Activated naive CD8-positive, alpha-beta T cell treated with anti-CD3 and anti-CD28 coated beads, Interleukin-2, amount 10 ng/mL, durations not matched to agents 7 days and 5 days (primary cell): ENCODE results near the gene ZNF616. TPM values are rescaled to one million over a fixed set of nuclear protein-coding genes. Genes with fewer than 3 reads are reported as not detected.
A peak's percentile ranks its signal among the peaks of the same experiment; 100 is the strongest.

Experiments used
- ATAC-seq: fragments of 150-1000 bp; cut with Tn5 transposase; one replicate; pipeline ENCODE4 v1.10.0; 2021; ENCODE audit warnings: low read depth, moderate library complexity
- POLR2A ChIA-PET: fragments of 350-600 bp; sonication (Branson Sonifier 250); formaldehyde crosslinking; loops from one replicate; lab custom pipeline; 2021; ENCODE audit warnings: antibody characterized with exemption; lab: Charles Lee
- DNase-seq: peaks from one replicate; pipeline ENCODE4 v3.0.0; 2021
- H3K27ac Mint-ChIP-seq: one replicate; pipeline ENCODE4 v1.8.0; 2022; ENCODE audit warnings: mild to moderate bottlenecking, mixed read lengths
- H3K27me3 Mint-ChIP-seq: one replicate; pipeline ENCODE4 v1.8.0; 2022; ENCODE audit warnings: mild to moderate bottlenecking, moderate library complexity, mixed read lengths
- H3K36me3 Mint-ChIP-seq: one replicate; pipeline ENCODE4 v1.8.0; 2021; ENCODE audit warnings: mild to moderate bottlenecking, mixed read lengths
- H3K4me1 Mint-ChIP-seq: one replicate; pipeline ENCODE4 v1.8.0; 2021; ENCODE audit warnings: mixed read lengths
- H3K4me3 Mint-ChIP-seq: one replicate; pipeline ENCODE4 v1.8.0; 2022; ENCODE audit warnings: mild to moderate bottlenecking, moderate library complexity, mixed read lengths
- H3K9me3 Mint-ChIP-seq: one replicate; pipeline ENCODE4 v1.8.0; 2021; ENCODE audit warnings: mixed read lengths
- total RNA-seq, 2 experiments: library from RNA; stranded (reverse); gene quantifications; one replicate each; pipeline ENCODE4 v1.2.3, GENCODE V29; 2021

ZNF616 gene
- 10 to 100 TPM; 12.1 to 13.3 TPM for total RNA-seq

DNA sequence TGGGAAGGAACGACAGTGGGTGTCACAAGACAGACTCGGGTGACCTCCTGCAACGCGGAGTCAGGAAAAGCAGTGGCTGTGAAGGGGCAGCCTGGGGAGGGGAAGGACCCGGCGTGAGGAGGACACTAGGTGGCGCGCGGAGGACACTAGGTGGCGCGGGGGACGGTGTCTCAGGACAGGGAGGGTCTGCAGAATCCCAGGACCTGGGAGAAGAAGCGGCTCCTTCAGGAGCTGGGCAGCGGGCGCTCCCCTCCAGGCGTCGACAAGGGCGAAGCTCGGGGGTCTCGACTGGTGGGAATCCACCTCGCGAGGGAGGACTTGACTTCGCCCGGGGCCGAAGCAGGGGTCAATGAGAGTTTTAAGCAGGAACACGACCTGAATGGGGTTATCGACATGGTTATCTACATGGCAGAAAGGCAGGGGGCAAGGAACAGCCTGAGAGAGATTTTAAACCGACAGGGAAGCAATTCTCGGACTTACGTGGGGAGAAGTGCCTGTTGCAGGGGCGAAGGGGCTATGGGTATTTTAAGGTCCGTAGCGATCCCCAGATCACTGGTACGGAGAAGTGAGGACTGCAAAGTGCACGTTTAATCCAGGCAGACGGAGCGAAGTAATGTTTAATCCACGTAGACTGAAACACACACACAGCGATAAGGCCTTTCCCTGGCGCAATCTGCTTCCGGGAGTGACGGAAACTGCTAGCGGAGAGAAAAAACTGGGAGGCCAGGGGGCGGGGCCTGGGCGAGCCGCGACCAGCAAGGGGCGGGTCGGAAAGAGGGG lies at the start of gene ZNF616:
ZNF616 (minus strand) TSS at position 687 of the 780 bp plus-strand sequence. CDS start 9,426 bp downstream, outside the sequence.
- POLR2A ChIA-PET = interaction anchor here (1.9 to 2.5 kb wide), 2 partner anchors 31 to 50 kb away, joined by 5 to 20 read pairs; partner anchors contain the start of gene PPP2R1A
- DNase-seq (peak; percentile 98), ATAC-seq (peak; percentile 79)
- H3K4me3 Mint-ChIP-seq = peak within 1 kb of the TSS; percentile 91
- peak within 1 kb of the TSS; percentile 88 for H3K27ac Mint-ChIP-seq
- H3K36me3 Mint-ChIP-seq = peaks cover 35% of the 10 kb centered on the region
- peaks cover 16% of the 10 kb centered on the region for H3K4me1 Mint-ChIP-seq
- no peaks in the 10 kb centered on the region for H3K27me3 Mint-ChIP-seq
- H3K9me3 Mint-ChIP-seq = peaks cover 29% of the 10 kb centered on the region

GRCh38 chr19:52188822-52189734 lies 49.3 kb upstream of the ZNF616 start:
- Mint-ChIP-seq H3K4me1 (peaks cover 26% of the 10 kb centered on the region), H3K27me3 (no peaks in the 10 kb centered on the region), H3K4me3 (peak overlapping the region; percentile 99), H3K9me3 (no peaks in the 10 kb centered on the region), H3K36me3 (peaks cover 19% of the 10 kb centered on the region), H3K27ac (peak overlapping the region; percentile 100)
- POLR2A ChIA-PET = interaction anchor here (0.6 to 2.3 kb wide), 16 partner anchors 10 to 752 kb away, joined by 3 to 26 read pairs (median 4); partner anchors contain the start of genes ZNF615, ZNF616 and ZNF836
- ATAC-seq (no peak), DNase-seq (peak; percentile 93)

DNA sequence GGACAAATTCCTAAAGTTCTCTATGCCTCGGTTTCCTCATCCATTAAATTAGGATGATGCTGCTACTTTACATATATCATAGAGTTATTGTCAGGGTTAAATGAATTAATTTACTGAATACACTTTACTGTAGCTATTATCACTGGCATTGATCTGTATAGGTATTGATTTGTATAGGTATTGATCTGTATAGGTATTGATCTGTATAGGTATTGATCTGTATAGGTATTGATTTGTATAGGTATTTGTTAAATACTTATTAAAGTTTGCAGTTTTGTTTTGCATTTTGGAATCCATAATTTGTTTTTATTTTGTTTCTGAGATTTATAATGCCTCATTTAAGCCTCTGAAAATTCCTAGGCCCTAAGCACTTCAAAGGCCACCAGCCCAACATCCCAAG lies 47.7 kb upstream of the ZNF616 start:
- Mint-ChIP-seq H3K36me3 (peaks cover 11% of the 10 kb centered on the region), H3K27ac (no peak overlapping the region), H3K27me3 (no peaks in the 10 kb centered on the region), H3K4me1 (peaks cover 20% of the 10 kb centered on the region), H3K9me3 (no peaks in the 10 kb centered on the region), H3K4me3 (no peak overlapping the region)
- DNase-seq (no peak), ATAC-seq (no peak)
- POLR2A ChIA-PET = interaction anchor here (1.1 kb wide), 1 partner anchor 16 kb away, joined by 3 read pairs; the partner anchor contains the start of gene ZNF836

DNA sequence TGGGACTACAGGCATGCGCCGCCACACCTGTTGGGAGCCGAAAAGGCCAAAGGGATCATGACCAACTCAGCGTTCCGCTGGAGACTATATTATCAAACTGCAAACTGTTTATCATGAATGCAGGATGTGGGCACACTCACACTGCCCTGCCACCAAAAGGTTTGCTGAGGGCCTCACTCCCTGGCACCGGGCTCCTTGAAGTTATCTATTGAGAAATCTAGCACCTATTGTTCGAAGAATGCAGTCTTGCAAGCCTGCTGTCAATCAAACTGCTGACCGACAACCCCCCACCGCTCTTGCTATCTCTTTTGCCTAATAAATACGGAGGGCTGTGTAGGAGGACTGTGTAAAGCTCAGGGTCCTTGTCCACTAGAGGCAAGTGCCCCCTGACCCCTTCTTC lies 36.8 kb upstream of the ZNF616 start:
- Mint-ChIP-seq H3K9me3 (peaks cover 6% of the 10 kb centered on the region), H3K27ac (no peak overlapping the region), H3K27me3 (no peaks in the 10 kb centered on the region), H3K4me1 (peaks cover 7% of the 10 kb centered on the region), H3K36me3 (peaks cover 3% of the 10 kb centered on the region), H3K4me3 (no peak overlapping the region)
- no peak for DNase-seq
- ATAC-seq = no peak
- POLR2A ChIA-PET = no interaction called here

DNA sequence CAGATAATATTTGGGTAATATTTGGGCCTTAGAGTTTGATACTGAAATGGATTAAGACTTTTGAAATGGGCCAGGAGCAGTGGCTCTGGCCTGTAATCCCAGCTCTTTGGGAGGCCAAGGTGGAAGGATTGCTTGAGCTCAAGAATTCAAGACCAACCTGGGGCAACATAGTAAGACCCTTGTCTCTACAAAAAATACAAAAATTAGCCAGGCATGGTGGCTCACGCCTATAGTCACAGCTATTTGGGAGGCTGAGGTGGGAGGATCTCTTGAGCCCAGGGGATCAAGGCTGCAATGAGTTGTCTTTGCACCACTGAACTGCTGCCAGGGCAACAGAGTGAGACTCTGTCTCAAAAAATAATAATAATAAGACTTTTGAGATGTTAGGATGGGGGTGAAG lies 32.6 kb upstream of the ZNF616 start:
- peak overlapping the region; percentile 28 for H3K27ac Mint-ChIP-seq
- H3K4me1 Mint-ChIP-seq = peaks cover 19% of the 10 kb centered on the region
- H3K36me3 Mint-ChIP-seq = peaks cover 38% of the 10 kb centered on the region
- no peak for DNase-seq
- H3K9me3 Mint-ChIP-seq = peaks cover 11% of the 10 kb centered on the region
- no peak for ATAC-seq
- H3K27me3 Mint-ChIP-seq = no peaks in the 10 kb centered on the region
- POLR2A ChIA-PET = interaction anchor here (1.2 to 2.7 kb wide), 2 partner anchors 17 to 246 kb away, joined by 3 to 26 read pairs; partner anchors contain the start of gene PPP2R1A
- H3K4me3 Mint-ChIP-seq = peak overlapping the region; percentile 92

DNA sequence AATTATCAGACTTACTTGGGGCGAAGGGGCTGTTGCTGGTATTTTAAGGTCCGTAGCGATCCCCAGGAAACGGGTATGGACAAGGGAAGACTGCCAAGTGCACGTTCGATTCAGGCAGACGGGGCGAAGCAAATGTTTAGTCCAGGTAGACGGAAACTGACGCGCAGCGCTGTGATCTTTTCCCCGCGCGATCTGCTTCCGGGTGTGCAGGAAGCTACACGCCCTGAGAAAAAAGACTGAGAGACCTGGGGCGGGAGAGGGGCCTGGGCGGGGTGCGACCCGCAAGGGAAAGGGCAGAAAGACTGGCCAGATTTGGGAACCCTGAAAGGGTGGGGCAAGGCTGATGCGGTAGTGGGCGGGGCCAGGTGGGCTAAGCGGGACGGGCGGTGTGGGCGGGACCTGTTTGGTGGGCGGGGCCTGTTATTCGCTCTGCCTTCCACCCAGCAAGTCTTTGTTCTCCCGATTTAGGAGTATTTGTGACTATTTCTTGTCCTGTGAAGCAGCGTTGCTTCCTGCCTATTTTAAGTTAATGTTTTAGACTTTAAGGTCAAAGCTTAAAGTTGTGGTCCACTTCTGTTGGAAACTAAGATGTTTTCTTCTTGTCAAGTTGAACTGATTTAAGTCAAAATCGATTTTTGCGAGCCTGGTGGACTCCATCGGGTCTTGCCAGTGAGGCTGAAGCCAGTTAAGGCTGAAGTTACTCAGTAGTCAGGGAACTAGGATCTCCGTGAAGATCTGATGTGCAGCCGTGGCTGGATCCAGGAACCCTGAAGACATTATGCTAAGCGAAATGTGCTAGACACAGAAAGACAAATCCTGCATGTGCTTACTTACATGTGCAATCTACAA lies 31.8 kb upstream of the ZNF616 start, which contains the start of gene ZNF836:
ZNF836 (minus strand) TSS at position 301 of the 849 bp plus-strand sequence. CDS start 3,549 bp downstream, outside the sequence.
- DNase-seq (peak; percentile 91), ATAC-seq (peak; percentile 96)
- H3K4me3 Mint-ChIP-seq = peak within 1 kb of the TSS; percentile 92
- peaks cover 41% of the 10 kb centered on the region for H3K36me3 Mint-ChIP-seq
- H3K9me3 Mint-ChIP-seq = peaks cover 12% of the 10 kb centered on the region
- POLR2A ChIA-PET = interaction anchor here (0.6 to 2.7 kb wide), 6 partner anchors 16 to 1161 kb away, joined by 3 to 26 read pairs (median 4); partner anchors contain the start of genes PPP2R1A and ZNF432
- H3K4me1 Mint-ChIP-seq = peaks cover 19% of the 10 kb centered on the region
- peak within 1 kb of the TSS; percentile 94 for H3K27ac Mint-ChIP-seq
- H3K27me3 Mint-ChIP-seq = no peaks in the 10 kb centered on the region

DNA sequence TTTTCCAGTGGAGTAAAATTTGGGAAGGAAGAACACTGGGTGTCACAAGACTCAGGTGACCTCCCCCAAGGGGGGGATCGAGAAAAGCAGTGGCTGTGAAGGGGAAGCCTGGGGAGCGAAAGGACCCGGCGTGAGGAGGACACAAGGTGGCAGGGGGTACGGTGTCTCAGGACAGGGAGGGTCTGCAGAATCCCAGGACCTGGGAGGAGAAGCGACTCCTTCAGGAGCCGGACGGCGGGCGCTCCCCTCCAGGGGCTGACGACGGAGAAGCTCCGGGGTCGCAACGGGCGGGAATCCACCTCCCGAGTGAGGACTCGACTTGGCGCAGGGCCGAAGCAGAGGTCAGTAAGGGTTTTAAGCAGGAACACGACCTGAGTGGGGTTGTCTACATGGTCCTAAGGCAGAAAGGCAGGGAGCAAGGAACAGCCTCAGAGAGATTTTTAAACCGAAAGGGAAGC lies 31.2 kb upstream of the ZNF616 start:
- Mint-ChIP-seq H3K4me3 (peak overlapping the region; percentile 92), H3K27ac (peak overlapping the region; percentile 94), H3K4me1 (peaks cover 19% of the 10 kb centered on the region), H3K27me3 (no peaks in the 10 kb centered on the region), H3K9me3 (peaks cover 12% of the 10 kb centered on the region), H3K36me3 (peaks cover 41% of the 10 kb centered on the region)
- POLR2A ChIA-PET = interaction anchor here (0.9 to 2.7 kb wide), 4 partner anchors 16 to 244 kb away, joined by 3 to 26 read pairs (median 4); partner anchors contain the start of genes PPP2R1A and ZNF432
- ATAC-seq = peak; percentile 5
- DNase-seq = no peak

DNA sequence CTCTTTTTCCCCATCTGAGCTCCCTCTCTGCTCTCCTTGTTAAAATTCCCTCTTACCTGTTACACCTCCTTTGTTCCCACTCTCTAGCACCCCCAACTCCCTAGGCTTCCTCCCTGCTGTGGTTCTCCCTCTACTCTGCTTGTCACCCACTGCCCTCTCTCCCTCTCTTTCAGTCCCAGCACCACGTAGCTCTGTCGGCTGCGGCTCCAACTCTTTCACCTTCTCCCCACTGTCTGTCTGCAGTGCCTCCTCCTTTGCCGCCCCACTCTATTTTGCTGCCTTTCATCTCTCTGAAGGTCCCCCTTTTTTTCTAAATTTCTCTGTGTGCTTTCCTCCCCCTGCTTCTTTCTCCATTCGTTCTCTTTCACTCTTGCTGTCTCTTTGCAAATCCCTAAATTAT lies 30.6 kb upstream of the ZNF616 start:
- Mint-ChIP-seq H3K4me3 (peak overlapping the region; percentile 92), H3K27me3 (no peaks in the 10 kb centered on the region), H3K36me3 (peaks cover 46% of the 10 kb centered on the region), H3K4me1 (peaks cover 19% of the 10 kb centered on the region), H3K27ac (peak overlapping the region; percentile 94), H3K9me3 (peaks cover 15% of the 10 kb centered on the region)
- peak; percentile 29 for ATAC-seq
- DNase-seq = no peak
- POLR2A ChIA-PET = interaction anchor here (0.7 to 2.7 kb wide), 3 partner anchors 19 to 32 kb away, joined by 3 to 26 read pairs (median 5); partner anchors contain the start of gene PPP2R1A

DNA sequence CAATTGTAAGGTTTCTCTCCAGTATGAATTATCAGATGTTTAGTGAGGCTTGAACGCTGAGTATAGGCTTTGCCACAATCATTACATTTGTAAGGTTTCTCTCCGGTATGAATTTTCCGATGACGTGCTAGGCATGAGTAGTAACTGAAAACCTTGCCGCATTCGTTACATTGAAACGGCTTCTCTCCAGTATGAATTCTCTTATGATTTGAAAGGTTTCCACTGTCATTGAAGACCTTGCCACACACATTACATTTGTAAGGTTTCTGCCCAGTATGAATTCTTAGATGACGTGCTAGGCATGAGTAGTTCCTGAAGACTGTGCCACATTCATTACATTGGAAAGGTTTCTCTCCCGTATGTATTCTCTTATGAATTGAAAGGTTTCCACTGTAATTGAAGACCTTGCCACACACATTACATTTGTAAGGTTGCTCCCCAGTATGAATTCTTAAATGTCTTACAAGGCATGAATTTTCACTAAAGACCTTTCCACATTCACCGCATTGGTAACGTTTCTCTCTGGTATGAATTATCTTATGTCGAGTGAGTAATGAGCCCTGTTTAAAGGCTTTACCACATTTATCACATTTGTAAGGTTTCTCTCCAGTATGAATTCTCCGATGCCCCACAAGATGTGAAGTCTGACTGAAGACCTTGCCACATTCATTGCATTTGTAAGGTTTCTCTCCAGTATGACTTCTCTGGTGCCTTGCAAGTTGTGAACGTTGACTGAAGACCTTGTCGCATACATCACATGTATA lies 16.0 kb upstream of the ZNF616 start:
- POLR2A ChIA-PET = no interaction called here
- DNase-seq (no peak), ATAC-seq (no peak)
- Mint-ChIP-seq H3K4me3 (no peak overlapping the region), H3K9me3 (peaks cover 60% of the 10 kb centered on the region), H3K27ac (no peak overlapping the region), H3K36me3 (peaks cover 83% of the 10 kb centered on the region), H3K4me1 (no peaks in the 10 kb centered on the region), H3K27me3 (no peaks in the 10 kb centered on the region)

- POLR2A ChIA-PET = no interaction called here
- ATAC-seq (no peak), DNase-seq (no peak)
- Mint-ChIP-seq H3K4me1 (no peaks in the 10 kb centered on the region), H3K4me3 (no peak overlapping the region), H3K9me3 (peaks cover 29% of the 10 kb centered on the region), H3K27ac (no peak overlapping the region), H3K36me3 (peaks cover 34% of the 10 kb centered on the region), H3K27me3 (no peaks in the 10 kb centered on the region)
These were observed 8.5 kb upstream of the ZNF616 start for GRCh38 chr19:52148256-52148655.

- DNase-seq (no peak), ATAC-seq (no peak)
- Mint-ChIP-seq H3K4me3 (no peak overlapping the region), H3K27me3 (no peaks in the 10 kb centered on the region), H3K9me3 (peaks cover 25% of the 10 kb centered on the region), H3K4me1 (peaks cover 16% of the 10 kb centered on the region), H3K36me3 (peaks cover 23% of the 10 kb centered on the region), H3K27ac (no peak overlapping the region)
- POLR2A ChIA-PET = no interaction called here
These were observed 2.4 kb upstream of the ZNF616 start for GRCh38 chr19:52142001-52142595.
